ENCODE measurements around the gene ARHGEF7. TPM values are rescaled to one million over a fixed set of nuclear protein-coding genes. Genes with fewer than 3 reads are reported as not detected.

Gene ARHGEF7
- total RNA-seq, 5 donors from 2014 or later (not counting 1 experiment from before 2014, with no cell fraction given) = 68.0 to 85.8 (median 83.7) TPM

DNA sequence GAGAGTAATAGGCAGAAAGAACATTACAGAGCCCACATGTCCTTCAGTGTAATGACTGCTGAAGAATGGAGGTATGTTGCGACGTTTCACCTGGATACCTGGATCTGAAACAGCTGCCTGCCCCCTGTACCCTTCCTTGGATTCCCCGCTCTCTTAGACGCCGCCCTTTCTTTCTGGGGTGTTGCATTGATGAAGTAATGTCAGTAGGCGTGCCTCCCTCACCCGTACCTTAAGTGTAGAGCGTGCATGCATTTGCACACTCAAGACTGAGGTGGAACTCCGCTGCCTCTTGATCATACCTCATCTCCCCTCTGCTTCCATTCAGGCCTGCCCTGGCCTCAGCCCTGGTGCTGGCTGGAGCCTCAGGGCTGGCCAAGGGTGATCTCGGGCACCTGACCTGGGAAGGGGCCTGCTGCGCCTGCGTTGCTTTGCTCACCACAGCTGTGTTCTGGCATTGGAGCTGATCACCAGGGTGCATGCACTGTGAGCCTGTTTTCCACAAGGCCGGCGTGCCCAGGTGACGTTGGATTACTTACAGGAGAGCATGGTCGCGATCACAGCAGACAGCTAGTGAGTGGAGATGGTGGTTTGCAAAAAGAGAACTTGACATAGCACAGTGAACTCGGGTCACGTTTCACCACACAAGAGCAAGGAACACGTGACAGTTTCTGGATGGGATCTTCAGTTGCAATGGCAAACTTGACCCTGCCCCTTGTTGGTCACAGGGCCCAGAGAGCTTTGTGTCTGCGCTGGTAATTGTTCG, 99.0 kb downstream of the ARHGEF7 start:
- H3K36me3 Mint-ChIP-seq = peaks cover 11% of the 10 kb centered on the region
- WGBS (ENCODE audit: insufficient coverage) = 90% methylated on average over 16 of the region's 22 CpGs
- H3K4me1 ChIP-seq (ENCODE audit: control insufficient read depth in 1 of 2, extremely low read depth in 1 of 2, insufficient read depth in 2 of 2, low read length in 2 of 2) = peaks cover 9 to 15% of the 10 kb centered on the region in 2 experiments
- peak in 1 of 4 experiments; percentile 5 for ATAC-seq (replicated peaks in 1 of 4)
- ChIA-PET CTCF (interaction anchor here in 1 of 2 donors (0.6 to 4.0 kb wide), 2 partner anchors 12 to 147 kb away, joined by 3 to 44 read pairs; no protein-coding TSS in a partner anchor), POLR2A (interaction anchor here (0.5 to 0.6 kb wide), 3 partner anchors 14 to 1792 kb away, joined by 3 to 5 read pairs (median 3); no protein-coding TSS in a partner anchor)
- peaks cover 68 to 75% (median 70%) of the 10 kb centered on the region in 3 donors for H3K4me1 Mint-ChIP-seq
- H3K27ac ChIP-seq (ENCODE audit: low read length) = no peak overlapping the region
- peaks cover 2 to 18% of the 10 kb centered on the region in 2 donors for H3K36me3 ChIP-seq (ENCODE audit: control insufficient read depth in 2 of 2, extremely low read depth in 1 of 2, insufficient read depth in 1 of 2, low read length in 1 of 2)
- H3K9me3 ChIP-seq = no peaks in the 10 kb centered on the region
- H3K27me3 ChIP-seq (replicated peaks in 1 of 2; ENCODE audit: control insufficient read depth in 2 of 2, extremely low read depth in 1 of 2, insufficient read depth in 2 of 2, low read length in 1 of 2) = no peaks in the 10 kb centered on the region
- no peak overlapping the region for H3K27ac Mint-ChIP-seq
- no peaks in the 10 kb centered on the region for H3K9me3 Mint-ChIP-seq
- H3K4me3 ChIP-seq (ENCODE audit: control insufficient read depth in 1 of 2, extremely low read depth in 1 of 2, low read length in 1 of 2) = no peak overlapping the region
- DNase-seq = peak in 1 of 35 experiments; percentile 6
- H3K4me3 Mint-ChIP-seq = no peak overlapping the region
- no peaks in the 10 kb centered on the region for H3K27me3 Mint-ChIP-seq

GRCh38 chr13:111215081-111216047, 100.3 kb downstream of the ARHGEF7 start:
- no peak overlapping the region for H3K4me3 Mint-ChIP-seq
- H3K4me1 Mint-ChIP-seq = peaks cover 61 to 68% (median 62%) of the 10 kb centered on the region in 3 donors
- POLR2A ChIA-PET = no interaction called here
- H3K4me3 ChIP-seq (ENCODE audit: control insufficient read depth in 1 of 2, extremely low read depth in 1 of 2, low read length in 1 of 2) = no peak overlapping the region
- H3K36me3 Mint-ChIP-seq = peaks cover 12% of the 10 kb centered on the region
- H3K4me1 ChIP-seq (ENCODE audit: control insufficient read depth in 1 of 2, extremely low read depth in 1 of 2, insufficient read depth in 2 of 2, low read length in 2 of 2) = peaks cover 2 to 15% of the 10 kb centered on the region in 2 experiments
- no peaks in the 10 kb centered on the region for H3K9me3 Mint-ChIP-seq
- H3K27ac ChIP-seq (ENCODE audit: low read length) = no peak overlapping the region
- H3K27me3 Mint-ChIP-seq = no peaks in the 10 kb centered on the region
- WGBS (ENCODE audit: insufficient coverage) = 96% methylated on average over 5 of the region's 19 CpGs
- CTCF ChIA-PET = interaction anchor here (0.7 to 4.0 kb wide), 4 partner anchors 40 to 1960 kb away, joined by 7 to 44 read pairs (median 24); no protein-coding TSS in a partner anchor
- ATAC-seq (replicated peaks in 1 of 4) = no peak
- DNase-seq = no peak
- H3K9me3 ChIP-seq = no peaks in the 10 kb centered on the region
- H3K36me3 ChIP-seq (ENCODE audit: control insufficient read depth in 2 of 2, extremely low read depth in 1 of 2, insufficient read depth in 1 of 2, low read length in 1 of 2) = peaks cover 2 to 22% of the 10 kb centered on the region in 2 donors
- no peaks in the 10 kb centered on the region for H3K27me3 ChIP-seq (replicated peaks in 1 of 2; ENCODE audit: control insufficient read depth in 2 of 2, extremely low read depth in 1 of 2, insufficient read depth in 2 of 2, low read length in 1 of 2)
- H3K27ac Mint-ChIP-seq = no peak overlapping the region

GRCh38 chr13:111216166-111216960, 101.3 kb downstream of the ARHGEF7 start:
- no peak overlapping the region for H3K27ac ChIP-seq (ENCODE audit: low read length)
- peaks cover 2 to 15% of the 10 kb centered on the region in 2 experiments for H3K4me1 ChIP-seq (ENCODE audit: control insufficient read depth in 1 of 2, extremely low read depth in 1 of 2, insufficient read depth in 2 of 2, low read length in 2 of 2)
- Mint-ChIP-seq H3K36me3 (peaks cover 15% of the 10 kb centered on the region), H3K4me3 (no peak overlapping the region), H3K27ac (no peak overlapping the region), H3K4me1 (peaks cover 52 to 58% (median 52%) of the 10 kb centered on the region in 3 donors), H3K27me3 (no peaks in the 10 kb centered on the region), H3K9me3 (no peaks in the 10 kb centered on the region)
- DNase-seq (peak in 29 of 35 experiments; percentile 9 to 65 (median 35)), ATAC-seq (replicated peaks in 1 of 4) (peak; percentile 57 to 75 (median 68))
- ChIA-PET CTCF (interaction anchor here (0.7 to 4.0 kb wide), 6 partner anchors 27 to 1959 kb away, joined by 3 to 44 read pairs (median 12); no protein-coding TSS in a partner anchor), POLR2A (no interaction called here)
- H3K4me3 ChIP-seq (ENCODE audit: control insufficient read depth in 1 of 2, extremely low read depth in 1 of 2, low read length in 1 of 2) = no peak overlapping the region
- no peaks in the 10 kb centered on the region for H3K27me3 ChIP-seq (replicated peaks in 1 of 2; ENCODE audit: control insufficient read depth in 2 of 2, extremely low read depth in 1 of 2, insufficient read depth in 2 of 2, low read length in 1 of 2)
- 92% methylated on average over 11 of the region's 15 CpGs for WGBS (ENCODE audit: insufficient coverage)
- peaks cover 0 to 24% of the 10 kb centered on the region in 2 donors for H3K36me3 ChIP-seq (ENCODE audit: control insufficient read depth in 2 of 2, extremely low read depth in 1 of 2, insufficient read depth in 1 of 2, low read length in 1 of 2)
- no peaks in the 10 kb centered on the region for H3K9me3 ChIP-seq

DNA sequence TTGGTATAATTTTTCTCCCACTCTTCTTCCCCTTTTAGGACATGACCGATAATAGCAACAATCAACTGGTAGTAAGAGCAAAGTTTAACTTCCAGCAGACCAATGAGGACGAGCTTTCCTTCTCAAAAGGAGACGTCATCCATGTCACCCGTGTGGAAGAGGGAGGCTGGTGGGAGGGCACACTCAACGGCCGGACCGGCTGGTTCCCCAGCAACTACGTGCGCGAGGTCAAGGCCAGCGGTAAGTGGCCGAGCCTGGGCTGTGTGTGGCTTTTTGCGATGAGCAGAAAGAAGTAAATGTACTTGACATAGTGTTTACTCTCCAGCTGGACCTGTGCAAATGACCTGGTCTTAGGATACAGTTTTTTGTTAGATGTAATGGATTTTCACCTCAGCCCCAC, 102.5 kb downstream of the ARHGEF7 start:
- DNase-seq (no peak), ATAC-seq (replicated peaks in 1 of 4) (no peak)
- Mint-ChIP-seq H3K4me1 (peaks cover 42 to 47% (median 46%) of the 10 kb centered on the region in 3 donors), H3K4me3 (no peak overlapping the region), H3K27ac (no peak overlapping the region), H3K27me3 (no peaks in the 10 kb centered on the region), H3K36me3 (peaks cover 15% of the 10 kb centered on the region), H3K9me3 (no peaks in the 10 kb centered on the region)
- H3K27me3 ChIP-seq (replicated peaks in 1 of 2; ENCODE audit: control insufficient read depth in 2 of 2, extremely low read depth in 1 of 2, insufficient read depth in 2 of 2, low read length in 1 of 2) = no peaks in the 10 kb centered on the region
- CTCF ChIA-PET = interaction anchor here (1.1 to 4.0 kb wide), 6 partner anchors 28 to 150 kb away, joined by 3 to 44 read pairs (median 6); no protein-coding TSS in a partner anchor
- H3K4me1 ChIP-seq (ENCODE audit: control insufficient read depth in 1 of 2, extremely low read depth in 1 of 2, insufficient read depth in 2 of 2, low read length in 2 of 2) = peaks cover 2 to 10% of the 10 kb centered on the region in 2 experiments
- H3K4me3 ChIP-seq (ENCODE audit: control insufficient read depth in 1 of 2, extremely low read depth in 1 of 2, low read length in 1 of 2) = no peak overlapping the region
- no peak overlapping the region for H3K27ac ChIP-seq (ENCODE audit: low read length)
- H3K9me3 ChIP-seq = no peaks in the 10 kb centered on the region
- peaks cover 0 to 20% of the 10 kb centered on the region in 2 donors for H3K36me3 ChIP-seq (ENCODE audit: control insufficient read depth in 2 of 2, extremely low read depth in 1 of 2, insufficient read depth in 1 of 2, low read length in 1 of 2)
- POLR2A ChIA-PET = no interaction called here
- 97% methylated on average over 6 of the region's 13 CpGs for WGBS (ENCODE audit: insufficient coverage)

GRCh38 chr13:111219280-111219679, 104.2 kb downstream of the ARHGEF7 start:
- peaks cover 2 to 9% of the 10 kb centered on the region in 2 experiments for H3K4me1 ChIP-seq (ENCODE audit: control insufficient read depth in 1 of 2, extremely low read depth in 1 of 2, insufficient read depth in 2 of 2, low read length in 2 of 2)
- Mint-ChIP-seq H3K4me1 (peaks cover 30 to 38% (median 31%) of the 10 kb centered on the region in 3 donors), H3K27me3 (no peaks in the 10 kb centered on the region), H3K27ac (no peak overlapping the region), H3K4me3 (no peak overlapping the region), H3K9me3 (no peaks in the 10 kb centered on the region), H3K36me3 (peaks cover 19% of the 10 kb centered on the region)
- H3K36me3 ChIP-seq (ENCODE audit: control insufficient read depth in 2 of 2, extremely low read depth in 1 of 2, insufficient read depth in 1 of 2, low read length in 1 of 2) = peaks cover 0 to 18% of the 10 kb centered on the region in 2 donors
- H3K27me3 ChIP-seq (replicated peaks in 1 of 2; ENCODE audit: control insufficient read depth in 2 of 2, extremely low read depth in 1 of 2, insufficient read depth in 2 of 2, low read length in 1 of 2) = no peaks in the 10 kb centered on the region
- CTCF ChIA-PET = interaction anchor here in 1 of 2 donors (1.5 kb wide), 1 partner anchor 151 kb away, joined by 8 read pairs; no protein-coding TSS in a partner anchor
- no peak overlapping the region for H3K4me3 ChIP-seq (ENCODE audit: control insufficient read depth in 1 of 2, extremely low read depth in 1 of 2, low read length in 1 of 2)
- no peaks in the 10 kb centered on the region for H3K9me3 ChIP-seq
- POLR2A ChIA-PET = no interaction called here
- H3K27ac ChIP-seq (ENCODE audit: low read length) = no peak overlapping the region
- 53% methylated on average over 3 of the region's 4 CpGs for WGBS (ENCODE audit: insufficient coverage)
- DNase-seq (no peak), ATAC-seq (replicated peaks in 1 of 4) (no peak)
